WTC11 (cell line): ENCODE data around the gene CNFN. TPM values are rescaled to one million over a fixed set of nuclear protein-coding genes. Genes with fewer than 3 reads are reported as not detected.

Experiments
- AR ChIP-seq: fragments of 250-450 bp; sonication (Bioruptor Pico); IDR thresholded peaks from 2 replicates; pipeline ENCODE4 v1.9.0; 2021; ENCODE audit warnings: mild to moderate bottlenecking
- ATF2 ChIP-seq: sonication (generic); formaldehyde crosslinking; IDR thresholded peaks from 2 replicates; pipeline ENCODE4 v1.8.1; 2022; ENCODE audit warnings: low read depth, missing genetic modification reagents, borderline replicate concordance
- EMX1 ChIP-seq: fragments of 250-450 bp; sonication (Bioruptor Pico); IDR thresholded peaks from 2 replicates; pipeline ENCODE4 v1.8.0; 2021; ENCODE audit warnings: mild to moderate bottlenecking
- JUN ChIP-seq: sonication (generic); formaldehyde crosslinking; IDR thresholded peaks from 2 replicates; pipeline ENCODE4 v1.8.0; 2023; ENCODE audit warnings: mild to moderate bottlenecking, missing genetic modification reagents
- MYBL2 ChIP-seq: sonication (generic); formaldehyde crosslinking; IDR thresholded peaks from 2 replicates; pipeline ENCODE4 v1.8.1; 2023; ENCODE audit warnings: mild to moderate bottlenecking, moderate library complexity, missing genetic modification reagents
- NFATC4 ChIP-seq: fragments of 250-450 bp; sonication (Bioruptor Pico); IDR thresholded peaks from 2 replicates; pipeline ENCODE4 v1.9.0; 2021; ENCODE audit warnings: mild to moderate bottlenecking
- NR2C2 ChIP-seq: sonication (generic); formaldehyde crosslinking; IDR thresholded peaks from 2 replicates; pipeline ENCODE4 v1.8.0; 2022; ENCODE audit warnings: mild to moderate bottlenecking, missing genetic modification reagents
- PRDM15 ChIP-seq: sonication (generic); formaldehyde crosslinking; IDR thresholded peaks from 2 replicates; pipeline ENCODE4 v1.8.0; 2022; ENCODE audit warnings: missing genetic modification reagents
- SMAD4 ChIP-seq: sonication (generic); formaldehyde crosslinking; IDR thresholded peaks from 2 replicates; pipeline ENCODE4 v1.8.0; 2022; ENCODE audit warnings: mild to moderate bottlenecking, missing genetic modification reagents
- USF1 ChIP-seq: sonication (generic); formaldehyde crosslinking; IDR thresholded peaks from 2 replicates; pipeline ENCODE4 v1.8.0; 2022; ENCODE audit warnings: mild to moderate bottlenecking, missing genetic modification reagents
- ZBTB21 ChIP-seq: sonication (generic); formaldehyde crosslinking; IDR thresholded peaks from 2 replicates; pipeline ENCODE4 v1.8.1; 2023; ENCODE audit warnings: mild to moderate bottlenecking, missing genetic modification reagents, borderline replicate concordance
- ZNF219 ChIP-seq: sonication (generic); formaldehyde crosslinking; IDR thresholded peaks from 2 replicates; pipeline ENCODE4 v1.8.0; 2023; ENCODE audit warnings: missing genetic modification reagents, mild to moderate bottlenecking, borderline replicate concordance
- ZNF512 ChIP-seq: sonication (generic); formaldehyde crosslinking; IDR thresholded peaks from 2 replicates; pipeline ENCODE4 v1.8.1; 2022; ENCODE audit warnings: missing genetic modification reagents, borderline replicate concordance
- total RNA-seq: library from RNA; stranded (reverse); gene quantifications from 3 replicates; pipeline ENCODE4 v1.2.3, GENCODE V29; 2021
- TF ChIP-seq, protein P1 (sequence below): sonication (generic); formaldehyde crosslinking; conservative IDR thresholded peaks from 2 replicates; pipeline ENCODE4 v1.8.1; 2023; ENCODE audit warnings: mild to moderate bottlenecking, low read depth, missing genetic modification reagents, moderate library complexity
- TF ChIP-seq, protein P2 (sequence below): sonication (generic); formaldehyde crosslinking; IDR thresholded peaks from 2 replicates; pipeline ENCODE4 v1.8.0; 2022; ENCODE audit warnings: mild to moderate bottlenecking, missing genetic modification reagents
- TF ChIP-seq, protein P3 (sequence below): sonication (generic); formaldehyde crosslinking; IDR thresholded peaks from 2 replicates; pipeline ENCODE4 v1.8.1; 2022; ENCODE audit warnings: mild to moderate bottlenecking, missing genetic modification reagents, moderate library complexity, borderline replicate concordance
- TF ChIP-seq, protein P4 (sequence below): sonication (generic); formaldehyde crosslinking; IDR thresholded peaks from 2 replicates; pipeline ENCODE4 v1.8.1; 2022; ENCODE audit warnings: low read depth, mild to moderate bottlenecking, moderate library complexity, missing genetic modification reagents, borderline replicate concordance
- TF ChIP-seq, protein P5 (sequence below): sonication (generic); formaldehyde crosslinking; IDR thresholded peaks from 2 replicates; pipeline ENCODE4 v1.8.1; 2023; ENCODE audit warnings: mild to moderate bottlenecking, moderate library complexity, missing genetic modification reagents

CNFN gene
- total RNA-seq, 1 experiment from 2014 or later = 9.6 TPM

- TF ChIP-seq AR = no peak
- TF ChIP-seq, protein P1, sequence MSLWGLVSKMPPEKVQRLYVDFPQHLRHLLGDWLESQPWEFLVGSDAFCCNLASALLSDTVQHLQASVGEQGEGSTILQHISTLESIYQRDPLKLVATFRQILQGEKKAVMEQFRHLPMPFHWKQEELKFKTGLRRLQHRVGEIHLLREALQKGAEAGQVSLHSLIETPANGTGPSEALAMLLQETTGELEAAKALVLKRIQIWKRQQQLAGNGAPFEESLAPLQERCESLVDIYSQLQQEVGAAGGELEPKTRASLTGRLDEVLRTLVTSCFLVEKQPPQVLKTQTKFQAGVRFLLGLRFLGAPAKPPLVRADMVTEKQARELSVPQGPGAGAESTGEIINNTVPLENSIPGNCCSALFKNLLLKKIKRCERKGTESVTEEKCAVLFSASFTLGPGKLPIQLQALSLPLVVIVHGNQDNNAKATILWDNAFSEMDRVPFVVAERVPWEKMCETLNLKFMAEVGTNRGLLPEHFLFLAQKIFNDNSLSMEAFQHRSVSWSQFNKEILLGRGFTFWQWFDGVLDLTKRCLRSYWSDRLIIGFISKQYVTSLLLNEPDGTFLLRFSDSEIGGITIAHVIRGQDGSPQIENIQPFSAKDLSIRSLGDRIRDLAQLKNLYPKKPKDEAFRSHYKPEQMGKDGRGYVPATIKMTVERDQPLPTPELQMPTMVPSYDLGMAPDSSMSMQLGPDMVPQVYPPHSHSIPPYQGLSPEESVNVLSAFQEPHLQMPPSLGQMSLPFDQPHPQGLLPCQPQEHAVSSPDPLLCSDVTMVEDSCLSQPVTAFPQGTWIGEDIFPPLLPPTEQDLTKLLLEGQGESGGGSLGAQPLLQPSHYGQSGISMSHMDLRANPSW (CRISPR knock-in tag) = no peak
- TF ChIP-seq EMX1 (CRISPR knock-in tag) = 0 out of 2 replicates have a peak, but pooled peaks have one; percentile 72
- TF ChIP-seq SMAD4 = peak; percentile 70; the same call in 1 of the 2 replicates
- peak; percentile 12; the same call in 1 of the 2 replicates for TF ChIP-seq ZBTB21
- TF ChIP-seq USF1 = no peak
- peak; percentile 10; the same call in 1 of the 2 replicates for TF ChIP-seq MYBL2 (CRISPR knock-in tag)
- no peak for TF ChIP-seq PRDM15 (CRISPR knock-in tag)
- TF ChIP-seq, protein P2, sequence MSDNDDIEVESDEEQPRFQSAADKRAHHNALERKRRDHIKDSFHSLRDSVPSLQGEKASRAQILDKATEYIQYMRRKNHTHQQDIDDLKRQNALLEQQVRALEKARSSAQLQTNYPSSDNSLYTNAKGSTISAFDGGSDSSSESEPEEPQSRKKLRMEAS (CRISPR knock-in tag) = peak; percentile 8; the same call in 1 of the 2 replicates
- peak; percentile 56; the same call in 1 of the 2 replicates for TF ChIP-seq ATF2 (CRISPR knock-in tag)
- TF ChIP-seq NR2C2 (CRISPR knock-in tag) = 0 out of 2 replicates have a peak, but pooled peaks have one; percentile 45
- TF ChIP-seq ZNF219 (CRISPR knock-in tag) = peak; percentile 66; the same call in 1 of the 2 replicates
- TF ChIP-seq, protein P3, sequence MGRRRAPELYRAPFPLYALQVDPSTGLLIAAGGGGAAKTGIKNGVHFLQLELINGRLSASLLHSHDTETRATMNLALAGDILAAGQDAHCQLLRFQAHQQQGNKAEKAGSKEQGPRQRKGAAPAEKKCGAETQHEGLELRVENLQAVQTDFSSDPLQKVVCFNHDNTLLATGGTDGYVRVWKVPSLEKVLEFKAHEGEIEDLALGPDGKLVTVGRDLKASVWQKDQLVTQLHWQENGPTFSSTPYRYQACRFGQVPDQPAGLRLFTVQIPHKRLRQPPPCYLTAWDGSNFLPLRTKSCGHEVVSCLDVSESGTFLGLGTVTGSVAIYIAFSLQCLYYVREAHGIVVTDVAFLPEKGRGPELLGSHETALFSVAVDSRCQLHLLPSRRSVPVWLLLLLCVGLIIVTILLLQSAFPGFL = no peak
- peak; percentile 42; the same call in 1 of the 2 replicates for TF ChIP-seq JUN (CRISPR knock-in tag)
- TF ChIP-seq ZNF512 (CRISPR knock-in tag) = no peak
- TF ChIP-seq NFATC4 (CRISPR knock-in tag) = no peak
- TF ChIP-seq, protein P4, sequence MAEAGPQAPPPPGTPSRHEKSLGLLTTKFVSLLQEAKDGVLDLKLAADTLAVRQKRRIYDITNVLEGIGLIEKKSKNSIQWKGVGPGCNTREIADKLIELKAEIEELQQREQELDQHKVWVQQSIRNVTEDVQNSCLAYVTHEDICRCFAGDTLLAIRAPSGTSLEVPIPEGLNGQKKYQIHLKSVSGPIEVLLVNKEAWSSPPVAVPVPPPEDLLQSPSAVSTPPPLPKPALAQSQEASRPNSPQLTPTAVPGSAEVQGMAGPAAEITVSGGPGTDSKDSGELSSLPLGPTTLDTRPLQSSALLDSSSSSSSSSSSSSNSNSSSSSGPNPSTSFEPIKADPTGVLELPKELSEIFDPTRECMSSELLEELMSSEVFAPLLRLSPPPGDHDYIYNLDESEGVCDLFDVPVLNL (CRISPR knock-in tag) = 0 out of 2 replicates have a peak, but pooled peaks have one; percentile 45
- TF ChIP-seq, protein P5, sequence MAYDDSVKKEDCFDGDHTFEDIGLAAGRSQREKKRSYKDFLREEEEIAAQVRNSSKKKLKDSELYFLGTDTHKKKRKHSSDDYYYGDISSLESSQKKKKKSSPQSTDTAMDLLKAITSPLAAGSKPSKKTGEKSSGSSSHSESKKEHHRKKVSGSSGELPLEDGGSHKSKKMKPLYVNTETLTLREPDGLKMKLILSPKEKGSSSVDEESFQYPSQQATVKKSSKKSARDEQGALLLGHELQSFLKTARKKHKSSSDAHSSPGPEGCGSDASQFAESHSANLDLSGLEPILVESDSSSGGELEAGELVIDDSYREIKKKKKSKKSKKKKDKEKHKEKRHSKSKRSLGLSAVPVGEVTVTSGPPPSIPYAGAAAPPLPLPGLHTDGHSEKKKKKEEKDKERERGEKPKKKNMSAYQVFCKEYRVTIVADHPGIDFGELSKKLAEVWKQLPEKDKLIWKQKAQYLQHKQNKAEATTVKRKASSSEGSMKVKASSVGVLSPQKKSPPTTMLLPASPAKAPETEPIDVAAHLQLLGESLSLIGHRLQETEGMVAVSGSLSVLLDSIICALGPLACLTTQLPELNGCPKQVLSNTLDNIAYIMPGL = 0 out of 2 replicates have a peak, but pooled peaks have one; percentile 68
These were observed 34.2 kb upstream of the CNFN start (continued) for GRCh38 chr19:42424345-42424707.
